Gastrocnemius medialis (tissue), 4 donors: ENCODE data around the gene ERC2. TPM values are rescaled to one million over a fixed set of nuclear protein-coding genes. Genes with fewer than 3 reads are reported as not detected.

ENCODE experiments used
- ATAC-seq, 2 donors: fragments of 150-250 bp; one replicate each; pipeline ENCODE4 v1.9.1; 2016
- DNase-seq, 2 donors: peaks; one replicate each; pipeline ENCODE4 v3.0.0-alpha.2; 2019
- H3K27ac ChIP-seq, 4 donors: fragments of 200-600 bp; sonication (generic); 1 replicate in 1 of 4; 2 replicates in 3 of 4; pipeline ENCODE4 v1.5.1; 2016 to 2018; ENCODE audit warnings: mild to moderate bottlenecking in 2 of 4, moderate library complexity in 1 of 4
- H3K27me3 ChIP-seq, 3 donors: fragments of 200-600 bp; sonication (generic) in 2 of 3; 1 replicate in 1 of 3; 2 replicates in 2 of 3; pipeline versions ENCODE4 v1.5.1 to v1.6.0; 2016 to 2019; ENCODE audit warnings: mild to moderate bottlenecking in 1 of 3, moderate library complexity in 1 of 3
- H3K36me3 ChIP-seq, 2 donors: fragments of 200-600 bp; sonication (generic) in 1 of 2; one replicate each; pipeline ENCODE4 v1.5.1; 2017 to 2018
- H3K4me1 ChIP-seq, 2 donors: fragments of 200-600 bp; sonication (generic) in 1 of 2; one replicate each; pipeline ENCODE4 v1.5.1; 2016 to 2017; ENCODE audit warnings: mild to moderate bottlenecking in 2 of 2
- H3K4me3 ChIP-seq, 4 donors: fragments of 200-600 bp; sonication (generic) in 3 of 4; 1 replicate in 1 of 4; 2 replicates in 3 of 4; pipeline ENCODE4 v1.5.1; 2016 to 2019; ENCODE audit warnings: mild to moderate bottlenecking in 2 of 4
- H3K9me3 ChIP-seq, 3 donors: fragments of 200-600 bp; sonication (generic) in 2 of 3; 1 replicate in 1 of 3; 2 replicates in 2 of 3; pipeline ENCODE4 v1.5.1; 2016 to 2019
- CTCF ChIP-seq, 5 experiments: fragments of 450-650 bp in 3 of 5; fragments of 200-600 bp in 2 of 5; sonication (generic) in 2 of 5; IDR thresholded peaks in 4 of 5; conservative IDR thresholded peaks in 1 of 5; 1 replicate in 4 of 5; 2 replicates in 1 of 5; pipeline ENCODE4 v1.5.1; 2016 to 2019; ENCODE audit warnings: antibody characterized with exemption in 5 of 5, mild to moderate bottlenecking in 3 of 5, moderate library complexity in 3 of 5
- POLR2A ChIP-seq, 2 donors: fragments of 450-650 bp; IDR thresholded peaks; one replicate each; pipeline ENCODE4 v1.6.1; 2017; ENCODE audit warnings: antibody characterized with exemption in 2 of 2, mild to moderate bottlenecking in 2 of 2, moderate library complexity in 2 of 2
- in situ Hi-C, 4 donors: fragments of 200-750 bp; cut with MboI; loops; one replicate each; pipeline versions ENCODE4 v1.15.0 to v1.8.0; 2017; ENCODE audit warnings: low sequenced_read_pairs in 4 of 4
- intact Hi-C: fragments of 100-400 bp; cut with DNase I; formaldehyde crosslinking; loops from one replicate; pipeline ENCODE4 v1.15.1; 2023; ENCODE audit warnings: low total_unique reads
- total RNA-seq, 4 donors: library from RNA; depleted of rRNA; stranded (reverse); fragments of >200 nt; gene quantifications; one replicate each; pipeline versions ENCODE4 v1.1.0 to v1.2.3, GENCODE V29; 2016

Gene ERC2
- total RNA-seq, 4 donors from 2014 or later = not detected

- TF ChIP-seq POLR2A (IDR thresholded peaks at IDR 0.05) (no peak), CTCF (IDR thresholded peaks at IDR 0.05 in 4 of 5, conservative IDR thresholded peaks at IDR 0.05 in 1 of 5) (no peak)
- Histone ChIP-seq H3K9me3 (no peaks in the 10 kb centered on the region), H3K36me3 (no peaks in the 10 kb centered on the region), H3K27me3 (no peaks in the 10 kb centered on the region), H3K4me1 (no peaks in the 10 kb centered on the region), H3K27ac (no peak overlapping the region), H3K4me3 (no peak overlapping the region)
- intact Hi-C loops = no loop called here
- in situ Hi-C loops = no loop called here
- no peak for ATAC-seq
- DNase-seq = no peak
Observed at GRCh38 chr3:55816794-55817576, 651.3 kb downstream of the ERC2 start.

- Histone ChIP-seq H3K27me3 (no peaks in the 10 kb centered on the region), H3K36me3 (no peaks in the 10 kb centered on the region), H3K9me3 (no peaks in the 10 kb centered on the region), H3K4me1 (no peaks in the 10 kb centered on the region), H3K27ac (no peak overlapping the region), H3K4me3 (no peak overlapping the region)
- DNase-seq (no peak), ATAC-seq (no peak)
- in situ Hi-C loops (no loop called here), intact Hi-C loops (no loop called here)
- TF ChIP-seq POLR2A (IDR thresholded peaks at IDR 0.05) = no peak
- no peak for TF ChIP-seq CTCF (IDR thresholded peaks at IDR 0.05 in 4 of 5, conservative IDR thresholded peaks at IDR 0.05 in 1 of 5)
Observed at GRCh38 chr3:55815262-55815661, 653.0 kb downstream of the ERC2 start.

GRCh38 chr3:55813268-55814097 is 654.8 kb downstream of the ERC2 start:
- intact Hi-C loops (no loop called here), in situ Hi-C loops (no loop called here)
- Histone ChIP-seq H3K4me3 (no peak overlapping the region), H3K36me3 (no peaks in the 10 kb centered on the region), H3K9me3 (no peaks in the 10 kb centered on the region), H3K27me3 (no peaks in the 10 kb centered on the region), H3K27ac (no peak overlapping the region), H3K4me1 (no peaks in the 10 kb centered on the region)
- TF ChIP-seq CTCF (IDR thresholded peaks at IDR 0.05 in 4 of 5, conservative IDR thresholded peaks at IDR 0.05 in 1 of 5) (no peak), POLR2A (IDR thresholded peaks at IDR 0.05) (no peak)
- DNase-seq (no peak), ATAC-seq (no peak)

- DNase-seq (no peak), ATAC-seq (no peak)
- in situ Hi-C loops = no loop called here
- Histone ChIP-seq H3K4me3 (no peak overlapping the region), H3K4me1 (no peaks in the 10 kb centered on the region), H3K9me3 (no peaks in the 10 kb centered on the region), H3K27ac (no peak overlapping the region), H3K27me3 (no peaks in the 10 kb centered on the region), H3K36me3 (no peaks in the 10 kb centered on the region)
- TF ChIP-seq POLR2A (IDR thresholded peaks at IDR 0.05) = no peak
- no peak for TF ChIP-seq CTCF (IDR thresholded peaks at IDR 0.05 in 4 of 5, conservative IDR thresholded peaks at IDR 0.05 in 1 of 5)
- intact Hi-C loops = no loop called here
Observed at GRCh38 chr3:55812394-55813013, 655.8 kb downstream of the ERC2 start.
